Smooth muscle cell (in vitro differentiated cells): ENCODE measurements around the gene KRTAP2-1. TPM values are rescaled to one million over a fixed set of nuclear protein-coding genes. Genes with fewer than 3 reads are reported as not detected.
"Not testable (repeated sequence)": the region's sequence is repeated elsewhere in the genome, so short reads cannot be mapped to it uniquely, and the experiment has no call there.

Source experiments
- DNase-seq: peaks from one replicate; lab custom pipeline; 2025; ENCODE audit not compliant: unreplicated experiment; lab: John Stamatoyannopoulos, UW
- H2AFZ ChIP-seq: fragments of 200-600 bp; sonication (generic); 2 replicates; pipeline ENCODE4 v1.6.0; 2016; ENCODE audit warnings: antibody characterized with exemption, low read depth, mild to moderate bottlenecking
- H3F3A ChIP-seq: fragments of 200-600 bp; sonication (generic); 2 replicates; pipeline ENCODE4 v1.6.0; 2017; ENCODE audit warnings: antibody characterized with exemption, low read depth
- H3K27ac ChIP-seq: fragments of 200-600 bp; sonication (generic); 2 replicates; pipeline ENCODE4 v1.5.1; 2016; ENCODE audit warnings: low read depth, mild to moderate bottlenecking
- H3K27me3 ChIP-seq: fragments of 200-600 bp; sonication (generic); 2 replicates; pipeline ENCODE4 v1.6.1; 2016; ENCODE audit warnings: low read depth, mild to moderate bottlenecking
- H3K36me3 ChIP-seq: fragments of 200-600 bp; sonication (generic); 2 replicates; pipeline ENCODE4 v1.5.1; 2016; ENCODE audit warnings: low read depth
- H3K4me1 ChIP-seq: fragments of 200-600 bp; sonication (generic); 2 replicates; pipeline ENCODE4 v1.5.1; 2016; ENCODE audit warnings: low read depth
- H3K4me2 ChIP-seq: fragments of 200-600 bp; sonication (generic); 2 replicates; pipeline ENCODE4 v1.6.0; 2016; ENCODE audit warnings: mild to moderate bottlenecking
- H3K4me3 ChIP-seq: fragments of 200-600 bp; sonication (generic); 2 replicates; pipeline ENCODE4 v1.5.1; 2016; ENCODE audit warnings: mild to moderate bottlenecking
- H3K79me2 ChIP-seq: fragments of 200-600 bp; sonication (generic); 2 replicates; pipeline ENCODE4 v1.6.0; 2016; ENCODE audit warnings: low read depth, mild to moderate bottlenecking
- H3K9ac ChIP-seq: fragments of 200-600 bp; sonication (generic); 2 replicates; pipeline ENCODE4 v1.6.0; 2016; ENCODE audit warnings: low read depth
- H3K9me3 ChIP-seq: fragments of 200-600 bp; sonication (generic); replicated peaks from 2 replicates; pipeline ENCODE4 v1.5.1; 2016; ENCODE audit warnings: low read depth
- H4K20me1 ChIP-seq: fragments of 200-600 bp; sonication (generic); 2 replicates; pipeline ENCODE4 v1.6.0; 2016; ENCODE audit warnings: low read depth
- WGBS: methylation state at CpG from one replicate; pipeline ENCODE4 v1.1.7; 2016; ENCODE audit warnings: low lambda C conversion rate; 5-methylcytosine and 5-hydroxymethylcytosine counted together
- polyA plus RNA-seq: library from polyadenylated mRNA; unstranded; fragments of >200 nt; fragmentation: Nextera tagmentation; extraction: Ambion mirVana; gene quantifications from 2 replicates; pipeline ENCODE4 v1.2.1, GENCODE V29; 2016
- total RNA-seq: library from RNA; depleted of rRNA; stranded (reverse); fragments of >200 nt; gene quantifications from 2 replicates; pipeline ENCODE4 v1.2.3, GENCODE V29; 2014
- TF ChIP-seq, protein P1 (sequence below): fragments of 200-600 bp; sonication (generic); IDR thresholded peaks from 2 replicates; pipeline ENCODE4 v1.5.1; 2017; ENCODE audit warnings: borderline replicate concordance, mild to moderate bottlenecking, antibody characterized with exemption; ENCODE audit not compliant: insufficient read depth, poor library complexity, severe bottlenecking

KRTAP2-1 gene
- total and polyA plus RNA-seq, 2 experiments from 2014 or later = not detected

- Histone ChIP-seq H3K79me2 (no peaks in the 10 kb centered on the region), H3K4me2 (no peak overlapping the region), H3F3A (peaks cover 3% of the 10 kb centered on the region), H3K4me3 (no peak overlapping the region), H3K9me3 (no peaks in the 10 kb centered on the region), H3K36me3 (no peaks in the 10 kb centered on the region), H3K9ac (no peak overlapping the region), H4K20me1 (no peaks in the 10 kb centered on the region), H3K27me3 (no peaks in the 10 kb centered on the region), H3K27ac (no peak overlapping the region), H3K4me1 (peaks cover 6% of the 10 kb centered on the region), H2AFZ (no peak overlapping the region)
- TF ChIP-seq, protein P1, sequence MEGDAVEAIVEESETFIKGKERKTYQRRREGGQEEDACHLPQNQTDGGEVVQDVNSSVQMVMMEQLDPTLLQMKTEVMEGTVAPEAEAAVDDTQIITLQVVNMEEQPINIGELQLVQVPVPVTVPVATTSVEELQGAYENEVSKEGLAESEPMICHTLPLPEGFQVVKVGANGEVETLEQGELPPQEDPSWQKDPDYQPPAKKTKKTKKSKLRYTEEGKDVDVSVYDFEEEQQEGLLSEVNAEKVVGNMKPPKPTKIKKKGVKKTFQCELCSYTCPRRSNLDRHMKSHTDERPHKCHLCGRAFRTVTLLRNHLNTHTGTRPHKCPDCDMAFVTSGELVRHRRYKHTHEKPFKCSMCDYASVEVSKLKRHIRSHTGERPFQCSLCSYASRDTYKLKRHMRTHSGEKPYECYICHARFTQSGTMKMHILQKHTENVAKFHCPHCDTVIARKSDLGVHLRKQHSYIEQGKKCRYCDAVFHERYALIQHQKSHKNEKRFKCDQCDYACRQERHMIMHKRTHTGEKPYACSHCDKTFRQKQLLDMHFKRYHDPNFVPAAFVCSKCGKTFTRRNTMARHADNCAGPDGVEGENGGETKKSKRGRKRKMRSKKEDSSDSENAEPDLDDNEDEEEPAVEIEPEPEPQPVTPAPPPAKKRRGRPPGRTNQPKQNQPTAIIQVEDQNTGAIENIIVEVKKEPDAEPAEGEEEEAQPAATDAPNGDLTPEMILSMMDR = no peak
- no peak for DNase-seq
- WGBS = 92% methylated on average over 1 of the region's 1 CpG
These were observed 17.2 kb upstream of the KRTAP2-1 start for GRCh38 chr17:41064301-41064700.

GRCh38 chr17:41063449-41063848, 16.3 kb upstream of the KRTAP2-1 start:
- no peak overlapping the region for H3K4me3 ChIP-seq
- no peaks in the 10 kb centered on the region for H3K79me2 ChIP-seq
- H3K4me1 ChIP-seq = peaks cover 6% of the 10 kb centered on the region
- peak overlapping the region; percentile 89 for H3K27ac ChIP-seq
- WGBS = 83% methylated on average over 4 of the region's 4 CpGs
- no peak overlapping the region for H3K4me2 ChIP-seq
- no peaks in the 10 kb centered on the region for H3K27me3 ChIP-seq
- H3K9ac ChIP-seq = no peak overlapping the region
- no peak for DNase-seq
- no peaks in the 10 kb centered on the region for H3K9me3 ChIP-seq
- H2AFZ ChIP-seq = no peak overlapping the region
- TF ChIP-seq, protein P1 = no peak
- H3K36me3 ChIP-seq = no peaks in the 10 kb centered on the region
- H4K20me1 ChIP-seq = no peaks in the 10 kb centered on the region
- peaks cover 3% of the 10 kb centered on the region for H3F3A ChIP-seq

GRCh38 chr17:41061964-41062363, 14.8 kb upstream of the KRTAP2-1 start:
- Histone ChIP-seq H3K36me3 (no peaks in the 10 kb centered on the region), H3K9me3 (no peaks in the 10 kb centered on the region), H3K4me1 (peaks cover 6% of the 10 kb centered on the region), H3K79me2 (no peaks in the 10 kb centered on the region), H3K4me2 (no peak overlapping the region), H4K20me1 (no peaks in the 10 kb centered on the region), H3K4me3 (no peak overlapping the region), H2AFZ (no peak overlapping the region), H3K9ac (peak overlapping the region; percentile 61), H3F3A (peaks cover 3% of the 10 kb centered on the region), H3K27me3 (no peaks in the 10 kb centered on the region), H3K27ac (peak overlapping the region; percentile 89)
- DNase-seq = no peak
- TF ChIP-seq, protein P1 = no peak
- 72% methylated on average over 1 of the region's 1 CpG for WGBS

DNA sequence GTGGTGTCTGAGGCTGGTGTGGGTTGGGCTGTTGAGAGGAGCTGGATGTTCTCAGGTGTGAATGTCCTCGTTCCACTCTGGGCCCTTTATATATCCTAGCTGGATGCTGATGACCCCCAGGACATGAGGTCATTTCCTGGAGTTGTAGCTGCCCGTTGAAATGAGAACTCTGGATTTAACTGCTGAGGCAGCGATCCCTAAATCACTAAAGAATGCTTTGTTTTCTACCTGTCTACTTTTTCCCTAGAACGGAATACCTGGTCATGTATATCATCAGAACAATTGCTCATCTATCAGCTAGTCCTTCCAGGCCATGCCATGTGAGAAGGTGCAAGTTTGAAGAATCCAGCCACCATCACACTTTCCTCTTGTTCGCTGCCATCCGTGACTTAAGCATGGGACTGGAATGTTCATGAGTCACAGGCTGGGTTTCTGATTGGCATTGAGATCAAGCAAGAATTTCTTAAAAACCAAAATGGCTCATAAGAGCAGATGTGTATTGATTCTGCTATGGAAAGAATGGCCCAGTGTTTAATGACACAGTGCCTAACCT, 13.0 kb upstream of the KRTAP2-1 start, which contains the start of gene KRTAP2-3:
KRTAP2-3 (minus strand) TSS at position 63 of the 553 bp plus-strand sequence. CDS start 64 bp downstream, outside the sequence.
- no peaks in the 10 kb centered on the region for H4K20me1 ChIP-seq
- no peaks in the 10 kb centered on the region for H3K9me3 ChIP-seq
- TF ChIP-seq, protein P1 = no peak
- H3K79me2 ChIP-seq = no peaks in the 10 kb centered on the region
- peaks cover 6% of the 10 kb centered on the region for H3K4me1 ChIP-seq
- no peak for DNase-seq
- peak within 1 kb of the TSS; percentile 61 for H3K9ac ChIP-seq
- H3K36me3 ChIP-seq = no peaks in the 10 kb centered on the region
- no peak within 1 kb of the TSS for H2AFZ ChIP-seq
- no peaks in the 10 kb centered on the region for H3K27me3 ChIP-seq
- H3K4me3 ChIP-seq = no peak within 1 kb of the TSS
- H3K27ac ChIP-seq = peak within 1 kb of the TSS; percentile 89
- H3F3A ChIP-seq = peaks cover 3% of the 10 kb centered on the region
- H3K4me2 ChIP-seq = peak within 1 kb of the TSS; percentile 60
- 30% methylated on average over 6 of the region's 6 CpGs for WGBS

DNA sequence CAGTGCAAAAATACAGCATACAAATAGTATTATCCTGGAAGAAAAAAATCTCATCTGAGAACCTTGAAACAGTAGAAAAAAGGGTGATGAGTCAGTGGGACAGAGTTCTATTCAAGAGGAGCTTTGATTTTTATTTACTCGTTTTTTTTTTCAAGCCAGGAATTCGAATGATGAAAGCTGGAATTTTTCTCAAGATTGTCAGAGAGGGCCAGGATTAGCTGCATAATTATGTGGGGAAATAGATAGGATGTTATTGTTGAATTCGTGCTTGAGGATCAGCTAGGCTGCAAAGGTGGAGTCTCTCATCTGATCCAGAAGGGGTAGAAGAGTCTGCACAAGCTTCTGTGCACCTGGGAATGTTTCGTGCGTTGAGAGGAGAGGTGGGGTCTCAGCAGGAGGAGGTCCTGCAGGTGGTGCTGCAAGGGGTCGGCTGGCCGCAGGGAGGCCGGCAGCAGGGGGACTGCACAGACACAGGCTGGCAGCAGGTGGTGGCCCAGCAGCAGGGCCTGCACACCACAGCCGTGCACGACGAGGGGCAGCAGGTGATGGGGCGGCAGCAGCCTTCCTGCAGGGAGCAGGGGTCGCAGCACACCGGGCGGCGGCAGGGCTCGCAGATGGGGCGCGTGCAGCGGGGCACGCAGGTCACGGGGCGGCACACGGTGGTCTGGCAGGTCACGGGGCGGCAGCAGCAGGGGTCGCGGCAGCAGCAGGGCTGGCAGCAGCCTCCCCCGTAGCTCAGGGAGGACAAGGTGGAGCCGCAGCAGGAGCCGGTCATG, 12.3 kb upstream of the KRTAP2-1 start:
- not testable (repeated sequence) for H3K9me3 ChIP-seq, H3K4me3 ChIP-seq, DNase-seq, H3K79me2 ChIP-seq, H3K36me3 ChIP-seq, H3K9ac ChIP-seq, H3K4me1 ChIP-seq, H4K20me1 ChIP-seq, H3K27me3 ChIP-seq, H2AFZ ChIP-seq, H3F3A ChIP-seq
- 53% methylated on average over 11 of the region's 31 CpGs for WGBS
- Histone ChIP-seq H3K4me2 (peak overlapping the region; percentile 60), H3K27ac (peak overlapping the region; percentile 89)
